GM19452 (cell line): ENCODE results near the gene SGCD.
"Not testable (repeated sequence)": the region's sequence is repeated elsewhere in the genome, so short reads cannot be mapped to it uniquely, and the experiment has no call there.

Experiments used
- ATAC-seq: cut with Tn5 transposase; IDR thresholded peaks from one replicate; pipeline ENCODE4 v1.9.1; 2021; ENCODE audit not compliant: unreplicated experiment

The SGCD gene

DNA sequence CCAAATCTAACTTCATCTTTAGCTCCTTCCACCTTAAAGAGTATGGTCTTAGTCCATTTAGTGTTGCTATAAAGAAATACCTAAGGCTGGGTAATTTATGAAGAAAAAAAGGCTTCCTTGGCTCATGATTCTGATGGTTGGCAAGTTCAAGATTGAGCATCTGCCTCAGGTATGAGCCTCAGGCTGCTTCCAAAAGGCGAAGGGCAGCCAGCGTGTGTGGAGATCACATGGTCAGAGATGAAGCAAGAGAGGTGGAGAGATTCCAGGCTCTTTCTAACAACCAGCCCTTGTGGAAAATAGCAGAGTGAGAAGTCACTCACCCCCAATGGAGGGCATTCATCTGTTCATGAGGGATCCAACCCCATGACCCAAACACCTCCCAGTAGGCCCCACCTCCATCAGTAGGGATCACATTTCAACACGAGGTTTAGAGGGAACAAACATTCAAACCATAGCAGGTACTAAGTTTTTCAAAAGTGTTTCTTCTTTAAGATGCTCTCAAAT, 225.9 kb downstream of the SGCD start:
- no peak for ATAC-seq

DNA sequence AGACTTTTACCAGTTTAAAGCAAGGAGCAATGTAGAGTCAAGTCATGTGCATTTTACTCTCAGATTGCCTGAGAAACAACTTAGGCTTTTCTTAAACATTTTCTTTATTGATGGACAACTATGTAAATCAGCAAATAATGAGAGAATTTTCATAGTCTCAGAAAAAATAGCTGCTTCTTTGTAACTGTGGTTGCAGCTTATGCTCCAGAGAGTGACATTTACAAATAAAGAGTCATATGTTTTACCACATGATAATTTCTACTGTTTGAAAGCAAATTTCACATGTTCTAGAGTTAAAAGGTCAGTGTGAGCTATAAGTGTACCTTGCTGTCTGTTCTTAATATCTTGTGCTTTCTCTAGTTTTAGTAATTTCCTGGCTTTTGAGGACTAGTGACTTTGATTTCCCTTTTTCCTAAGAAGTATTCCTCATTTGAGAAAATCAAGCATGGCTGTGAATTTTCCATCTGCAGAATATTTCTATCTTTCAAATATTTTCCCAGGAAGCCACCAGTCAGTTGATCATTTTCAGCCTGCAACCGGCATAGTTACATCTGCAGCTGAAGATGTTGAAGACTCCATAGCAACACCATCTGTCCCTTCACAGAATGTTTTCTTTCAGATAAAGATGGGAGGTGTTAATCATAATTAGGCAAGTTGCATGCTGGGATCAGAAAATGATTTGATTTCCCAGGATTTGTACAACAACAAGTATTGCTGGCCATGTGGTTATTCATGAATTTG, 229.9 kb downstream of the SGCD start:
- ATAC-seq: no peak

DNA sequence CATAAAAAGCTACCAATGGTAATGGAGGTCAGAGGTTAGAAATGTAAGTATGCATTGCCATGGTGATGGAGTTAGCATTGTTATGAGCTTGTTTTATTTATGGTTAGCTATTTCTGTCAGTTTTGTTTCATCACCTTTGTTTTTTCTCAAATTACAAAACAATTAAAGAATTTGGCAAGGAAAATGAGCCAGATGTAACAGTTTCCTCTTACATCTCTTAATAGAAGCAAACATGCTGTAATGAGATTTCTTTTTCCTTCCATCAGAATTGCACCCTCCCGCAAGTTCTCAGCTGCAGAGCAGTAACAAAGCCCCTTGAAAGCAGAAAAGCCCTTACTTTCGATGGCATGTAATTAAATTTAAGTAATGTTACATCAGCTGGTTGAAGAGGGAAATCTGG, 233.0 kb downstream of the SGCD start:
- no peak for ATAC-seq

DNA sequence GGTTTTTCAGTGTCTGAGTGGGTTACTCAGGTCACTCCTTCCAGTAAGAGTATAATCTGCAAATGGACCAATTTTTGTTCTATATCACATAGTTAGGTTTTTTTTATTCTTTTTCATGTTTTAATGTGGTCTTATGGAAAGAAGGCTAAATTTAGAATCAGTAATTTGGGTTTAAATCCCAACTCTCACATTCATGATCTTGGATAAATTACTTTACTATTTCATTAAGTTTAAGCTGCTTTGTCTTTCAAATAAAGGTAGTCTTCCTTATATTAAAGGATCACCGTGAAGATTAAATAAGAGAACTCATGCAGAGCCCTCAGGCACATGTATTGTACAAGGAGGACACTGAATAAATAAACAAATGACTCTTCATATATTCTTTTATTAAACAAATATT, 234.7 kb downstream of the SGCD start:
- no peak for ATAC-seq

DNA sequence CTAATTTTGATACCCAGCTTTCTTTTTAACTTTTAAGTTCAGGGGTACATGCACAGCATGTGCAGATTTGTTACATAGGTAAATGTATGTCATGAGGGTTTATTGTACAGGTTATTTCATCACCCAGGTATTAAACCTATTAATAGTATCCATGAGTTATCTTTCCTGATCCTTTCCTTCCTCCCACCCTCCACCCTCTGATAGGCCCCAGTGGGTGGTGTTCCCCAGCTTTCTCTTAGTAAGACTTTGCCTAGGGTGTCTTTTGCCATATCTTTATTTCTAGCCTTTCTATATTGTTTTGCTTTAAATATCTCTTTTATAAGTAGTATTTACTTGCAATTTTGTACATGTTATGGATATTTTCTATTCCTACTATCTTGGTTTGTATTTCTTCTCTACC, 243.7 kb downstream of the SGCD start:
- no peak for ATAC-seq

DNA sequence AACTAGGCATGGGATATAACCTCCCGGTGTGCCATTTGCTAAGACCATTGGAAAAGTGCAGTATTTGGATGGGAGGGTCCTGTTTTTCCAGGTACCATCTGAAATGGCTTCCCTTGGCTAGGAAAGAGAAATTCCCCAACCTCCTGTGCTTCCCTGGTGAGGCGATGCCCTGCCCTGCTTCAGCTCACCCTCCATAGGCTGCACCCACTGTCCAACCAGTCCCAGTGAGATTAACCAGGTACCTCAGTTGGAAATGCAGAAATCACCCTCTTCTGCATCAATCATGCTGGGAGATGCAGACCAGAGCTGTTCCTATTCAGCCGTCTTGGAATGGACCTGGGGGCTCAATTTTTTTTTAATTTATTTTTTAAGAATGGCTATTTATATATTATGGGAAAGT, 254.8 kb downstream of the SGCD start:
- no peak for ATAC-seq

DNA sequence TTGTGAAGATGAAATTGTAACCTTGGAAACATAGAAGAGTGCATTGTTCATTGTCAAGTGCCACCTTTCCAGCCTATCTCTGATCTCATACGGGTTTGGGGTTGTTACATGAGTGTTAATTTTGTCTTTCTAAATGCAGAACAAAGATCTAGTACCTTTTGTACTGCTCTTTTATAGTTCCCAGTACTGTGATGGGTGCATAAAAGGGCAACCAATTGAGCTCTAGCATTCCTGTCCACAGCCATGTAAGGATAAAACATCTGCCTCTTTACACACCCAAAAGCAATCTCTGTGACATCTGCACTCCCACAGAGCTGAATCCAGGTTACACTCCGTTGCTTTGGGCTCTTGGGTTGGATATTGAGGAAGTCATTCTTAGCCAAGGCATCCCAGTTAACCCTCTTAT, 255.2 kb downstream of the SGCD start:
- ATAC-seq: no peak

DNA sequence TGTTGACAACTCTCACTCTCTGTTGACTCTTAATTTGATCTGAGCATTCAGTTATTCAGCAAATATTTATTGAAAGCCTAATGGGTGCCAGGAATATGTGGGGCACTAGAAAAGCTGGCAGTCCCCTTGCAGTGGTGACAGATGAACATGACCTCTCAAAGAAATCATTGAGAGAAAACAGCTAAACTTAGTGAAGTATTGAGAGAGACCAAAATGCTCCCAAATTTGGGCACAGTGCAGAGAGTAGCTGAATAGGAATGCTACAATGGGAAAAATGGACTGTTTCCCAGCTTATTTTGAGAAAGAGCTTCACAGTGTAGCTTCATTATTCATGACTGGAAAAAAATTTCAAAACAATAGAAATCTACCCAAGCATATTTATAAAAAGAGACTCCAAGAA, 257.9 kb downstream of the SGCD start:
- no peak for ATAC-seq

DNA sequence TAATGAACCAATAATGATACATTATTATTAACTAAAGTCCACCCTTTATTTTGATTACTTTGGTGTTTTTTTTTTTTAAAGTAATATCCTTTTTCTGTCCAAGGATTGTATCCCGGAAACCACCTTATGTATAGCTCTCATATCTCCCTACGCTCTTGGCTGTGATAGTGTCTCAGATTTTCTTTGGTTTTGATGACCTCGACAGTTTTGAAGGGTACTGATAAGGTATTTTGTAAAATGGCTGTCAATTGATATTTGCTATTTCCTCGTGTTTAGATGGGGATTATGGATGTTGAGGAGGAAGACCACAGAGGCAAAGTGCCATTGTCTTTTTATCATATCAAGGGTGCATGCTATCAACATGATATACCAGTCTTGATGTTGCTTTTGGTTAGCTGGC, 259.0 kb downstream of the SGCD start:
- ATAC-seq: no peak

DNA sequence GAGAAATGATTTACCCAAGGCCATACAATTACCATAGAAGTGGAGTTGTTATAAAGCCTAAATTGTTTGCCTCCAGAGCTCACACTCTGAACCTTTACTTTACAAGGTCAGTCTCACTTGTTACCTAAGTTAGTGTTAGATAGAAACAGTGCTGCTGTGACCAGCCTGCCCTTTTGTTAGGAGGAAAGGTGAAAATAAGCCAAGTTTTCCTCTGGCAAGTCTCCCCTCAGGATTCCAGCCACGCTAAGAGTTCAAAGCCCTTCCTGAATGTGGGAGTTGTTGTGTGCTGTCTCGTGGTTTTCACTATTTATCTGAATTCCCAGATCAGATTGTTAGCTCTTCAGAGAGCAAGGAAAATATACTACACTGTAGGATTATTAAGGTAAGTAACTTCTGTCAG, 260.0 kb downstream of the SGCD start:
- no peak for ATAC-seq

DNA sequence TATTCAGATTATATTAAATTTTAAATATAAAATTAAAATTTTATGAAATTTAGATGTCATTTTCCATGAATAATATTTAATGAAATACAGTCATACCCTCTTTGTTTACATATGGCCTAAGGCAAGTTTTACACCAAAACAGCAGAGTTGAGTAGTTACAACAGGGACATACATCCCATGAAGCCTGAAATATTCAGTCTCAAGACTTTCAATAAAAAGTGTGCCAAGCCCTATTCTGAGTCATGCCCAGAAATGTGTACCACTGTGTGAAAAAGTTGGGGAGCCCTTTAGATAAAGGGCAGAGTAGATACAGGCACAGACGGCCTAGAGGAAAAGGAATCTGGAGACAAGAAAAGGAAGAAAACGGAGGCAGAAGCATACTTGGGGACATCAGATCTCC, 261.3 kb downstream of the SGCD start:
- no peak for ATAC-seq

DNA sequence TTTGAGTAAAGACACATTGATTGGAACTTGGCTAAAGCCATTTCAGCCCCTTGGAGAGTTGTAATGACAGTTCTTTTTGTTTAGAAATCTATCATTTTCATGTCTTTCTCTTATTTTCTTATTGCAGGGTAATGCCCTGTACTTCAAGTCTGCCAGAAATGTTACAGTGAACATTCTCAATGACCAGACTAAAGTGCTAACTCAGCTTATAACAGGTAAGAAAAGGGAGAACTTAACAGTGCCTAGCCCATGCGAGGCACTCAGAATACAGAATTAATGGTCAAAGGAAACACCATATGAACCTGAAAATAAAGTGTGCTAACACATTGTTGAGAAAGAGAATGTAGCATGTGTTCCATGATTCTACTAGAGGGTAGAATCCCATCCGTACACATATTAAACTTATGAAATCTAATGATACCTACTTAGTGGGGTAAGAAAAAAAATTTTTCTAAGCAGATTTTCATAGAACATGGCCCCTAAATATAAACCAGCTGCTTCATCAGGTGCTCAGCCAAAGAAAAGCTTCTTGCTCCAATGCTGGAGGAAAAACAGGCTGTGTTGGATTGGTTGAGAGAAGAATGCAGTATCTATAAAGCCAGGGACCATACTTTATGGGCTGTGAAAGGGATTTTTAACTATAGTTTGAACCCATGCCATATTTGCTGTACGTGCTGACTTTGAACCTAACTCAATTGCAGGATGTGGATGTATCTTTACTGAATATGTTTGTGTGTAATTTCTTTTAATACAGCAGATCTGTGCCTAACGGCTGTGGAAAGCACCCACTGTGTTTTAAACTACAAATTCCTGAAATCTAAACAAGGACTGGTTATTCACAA, 262.4 kb downstream of the SGCD start:
- no peak for ATAC-seq

DNA sequence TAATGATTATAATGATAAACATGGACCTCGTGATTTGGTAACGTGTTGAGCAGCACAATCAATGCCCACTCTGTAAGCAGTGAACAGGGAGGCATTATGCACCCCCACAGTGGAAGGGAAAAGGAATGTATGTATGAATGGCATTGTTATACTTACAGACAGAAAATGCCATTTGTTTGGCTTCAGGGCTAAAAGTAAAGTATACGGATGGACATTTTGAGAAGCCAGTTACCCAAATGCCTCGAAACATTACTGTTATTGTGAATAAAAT, 262.9 kb downstream of the SGCD start:
- no peak for ATAC-seq

DNA sequence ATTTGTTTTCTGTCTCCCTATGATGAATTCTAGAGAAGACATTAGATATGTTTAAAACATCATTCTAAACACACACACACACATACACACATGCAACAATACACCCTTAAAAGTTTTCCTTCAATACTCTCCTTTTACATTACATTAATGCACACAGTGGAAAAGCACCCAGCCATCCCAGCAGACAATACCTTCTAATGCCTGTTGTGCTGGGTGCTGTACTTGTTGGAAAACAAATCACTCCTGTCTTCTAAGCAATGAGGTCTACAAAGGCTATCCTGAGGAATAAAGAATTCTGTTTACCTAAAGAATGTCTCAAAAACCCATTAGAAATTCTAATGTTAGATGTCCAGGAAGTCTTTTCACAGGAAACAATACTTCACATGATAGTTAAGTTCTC, 264.0 kb downstream of the SGCD start:
- ATAC-seq: no peak

DNA sequence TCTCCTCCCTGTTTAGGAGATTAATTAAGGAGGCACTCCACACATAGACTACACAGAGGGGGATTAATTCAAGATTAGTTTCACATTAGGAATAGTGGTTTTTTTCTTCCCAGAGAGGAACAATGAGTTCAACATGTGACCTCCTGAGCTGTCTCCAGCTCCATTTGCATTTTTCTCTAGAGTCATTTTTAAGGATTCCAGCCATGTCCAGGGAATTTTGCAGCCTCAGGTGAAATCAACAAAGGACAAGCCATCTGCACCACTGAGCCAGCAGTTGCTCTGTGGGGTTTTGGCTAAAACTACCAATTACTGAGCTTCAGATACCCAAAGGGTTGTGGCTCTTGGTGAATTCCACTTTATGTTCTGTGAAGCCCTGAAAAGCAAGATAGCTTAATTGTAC, 264.7 kb downstream of the SGCD start:
- ATAC-seq: no peak

DNA sequence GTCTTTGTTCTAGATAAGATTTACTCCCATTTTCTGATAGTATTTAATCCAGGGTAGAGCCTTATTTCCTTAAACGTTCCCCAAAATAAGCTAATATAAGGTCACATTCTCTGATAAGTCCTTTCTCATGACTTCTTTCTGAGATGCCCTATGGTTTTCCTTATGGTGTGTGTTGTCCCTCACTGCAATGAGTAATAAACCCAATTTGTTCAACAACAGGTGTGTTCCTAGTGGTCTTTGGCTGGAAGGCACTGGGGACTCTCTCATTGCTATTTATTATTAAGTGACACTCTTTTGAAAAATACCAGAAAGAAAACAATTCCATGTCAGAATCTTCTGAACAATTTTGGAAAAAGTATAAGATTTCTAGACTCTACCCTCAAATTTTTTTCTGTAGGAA, 266.6 kb downstream of the SGCD start:
- no peak for ATAC-seq

DNA sequence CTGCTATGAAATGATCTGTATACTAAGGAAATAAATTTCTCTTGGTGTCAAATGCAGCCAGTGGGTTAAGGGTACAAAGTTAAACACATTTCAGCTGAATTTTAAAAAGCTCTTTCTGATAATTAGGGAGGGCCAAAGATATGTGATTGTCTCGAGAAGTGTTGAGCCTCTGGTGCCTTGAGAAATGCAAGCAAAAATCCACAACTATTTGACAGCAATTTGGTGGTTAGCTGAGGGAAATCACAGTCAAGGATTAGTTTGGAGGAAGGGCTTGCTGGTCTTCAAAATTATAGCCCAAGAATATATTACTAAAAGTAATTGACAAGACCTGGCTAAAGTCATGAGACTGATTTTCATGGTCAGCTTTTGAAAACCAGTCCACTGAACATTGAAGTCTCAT, 267.4 kb downstream of the SGCD start:
- no peak for ATAC-seq

DNA sequence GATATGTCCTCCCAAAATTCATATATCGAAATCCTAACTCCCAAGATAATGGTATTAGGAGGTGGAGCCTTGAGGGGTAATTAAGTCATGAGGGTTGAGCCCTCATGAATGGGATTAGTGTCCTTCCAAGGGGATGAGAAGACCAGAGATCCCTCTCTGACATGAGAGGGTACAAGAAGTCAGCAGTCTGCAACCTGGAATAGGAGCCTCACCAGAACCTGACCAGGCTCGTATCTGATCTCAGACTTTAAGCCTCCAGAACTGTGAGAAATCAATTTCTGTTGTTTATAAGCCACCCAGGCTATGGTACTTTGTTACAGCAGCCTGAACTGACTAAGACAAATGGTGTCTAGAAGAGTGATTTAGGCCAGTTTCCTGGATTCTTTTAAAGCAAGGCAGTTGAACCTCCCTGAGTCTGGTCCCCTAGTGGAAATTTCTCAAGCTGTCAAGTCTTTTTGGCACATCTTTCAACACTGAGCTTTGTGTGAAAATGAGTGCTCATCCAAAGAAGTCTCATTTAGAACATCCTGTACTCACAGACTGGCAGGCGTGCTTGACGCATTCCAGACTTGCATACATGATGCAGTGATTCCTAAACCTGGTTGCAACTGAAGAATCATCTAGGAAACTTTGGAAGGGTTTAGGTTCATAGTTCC, 268.3 kb downstream of the SGCD start:
- no peak for ATAC-seq

DNA sequence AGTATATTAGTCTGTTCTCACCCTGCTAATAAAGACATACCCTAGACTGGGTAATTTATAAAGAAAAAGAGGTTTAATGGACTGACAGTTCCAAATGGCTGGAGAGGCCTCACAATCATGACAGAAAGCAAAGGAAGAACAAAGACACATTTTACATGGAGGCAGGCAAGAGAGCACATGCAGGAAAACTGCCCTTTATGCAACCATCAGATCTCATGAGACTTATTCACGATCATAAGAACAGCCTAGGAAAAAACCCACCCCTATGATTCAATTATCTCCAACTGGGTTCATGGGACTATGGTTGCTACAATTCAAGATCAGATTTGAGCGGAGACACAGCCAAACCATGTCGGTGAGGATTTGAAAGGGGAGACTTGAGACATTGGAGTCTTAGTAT, 270.3 kb downstream of the SGCD start:
- ATAC-seq: no peak

DNA sequence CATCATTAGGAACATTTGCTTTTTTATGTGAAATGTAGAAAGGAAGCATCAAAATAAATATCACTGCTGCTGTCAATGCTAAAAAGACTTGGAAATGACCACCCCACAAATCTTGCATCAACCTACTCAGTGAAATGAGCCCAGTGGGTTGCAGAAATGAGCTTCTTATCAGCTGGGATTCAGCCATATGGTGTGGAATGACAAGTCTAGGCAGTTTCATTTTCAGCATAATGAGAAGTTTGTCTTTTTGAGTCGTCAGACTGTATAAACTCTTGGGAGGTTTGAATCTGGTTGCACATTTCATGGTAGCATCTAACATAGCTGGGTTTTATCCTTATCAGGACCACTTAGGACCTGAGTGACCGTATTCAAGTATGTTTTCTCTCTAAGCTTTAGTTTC, 272.0 kb downstream of the SGCD start:
- ATAC-seq: no peak

DNA sequence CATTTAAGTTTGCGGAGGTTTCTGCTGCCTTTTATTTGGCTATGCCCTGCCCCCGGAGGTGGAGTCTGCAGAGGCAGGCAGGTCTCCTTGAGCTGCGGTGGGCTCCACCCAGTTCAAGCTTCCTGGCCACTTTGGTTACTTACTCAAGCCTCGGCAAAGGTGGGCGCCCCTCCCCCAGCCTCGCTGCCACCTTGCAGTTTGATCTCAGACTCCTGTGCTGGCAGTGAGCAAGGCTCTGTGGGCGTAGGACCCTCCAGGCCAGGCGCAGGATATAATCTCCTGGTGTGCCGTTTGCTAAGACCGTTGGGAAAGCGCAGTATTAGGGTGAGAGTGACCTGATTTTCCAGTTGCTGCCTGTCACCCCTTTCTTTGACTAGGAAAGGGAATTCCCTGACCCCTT, 283.6 kb downstream of the SGCD start:
- ATAC-seq: not testable (repeated sequence)

DNA sequence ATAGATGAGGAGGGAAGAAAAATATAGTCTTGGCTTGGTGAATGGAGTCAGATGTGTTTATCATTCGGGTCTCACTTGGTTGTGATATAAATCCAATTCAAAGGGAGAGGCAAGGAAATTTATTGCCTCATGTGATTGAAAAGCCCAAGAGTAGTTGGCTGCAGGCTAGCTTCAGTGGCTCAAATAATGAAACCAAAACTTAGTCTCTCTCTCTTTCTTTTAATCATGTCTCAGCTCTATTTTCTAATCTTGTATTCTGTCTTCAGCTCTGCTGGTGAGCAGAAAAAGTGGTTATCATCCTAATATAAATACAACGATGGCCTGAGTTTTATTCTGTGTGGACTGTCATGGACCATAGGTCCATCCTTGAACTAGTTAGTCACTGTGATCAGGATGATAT, 288.9 kb downstream of the SGCD start:
- ATAC-seq: no peak
